HG03342 (cell line): Measurements from ENCODE around the gene PILRB.
"Not testable (repeated sequence)": the region's sequence is repeated elsewhere in the genome, so short reads cannot be mapped to it uniquely, and the experiment has no call there.

Source experiments
- ATAC-seq: cut with Tn5 transposase; IDR thresholded peaks from one replicate; pipeline ENCODE4 v1.9.1; 2021; ENCODE audit warnings: mild to moderate bottlenecking, moderate library complexity; ENCODE audit not compliant: unreplicated experiment

The PILRB gene

GRCh38 chr7:100373870-100374598 is 16.1 kb downstream of the PILRB start:
- ATAC-seq, result not testable (repeated sequence)

- ATAC-seq, result no peak
Observed at GRCh38 chr7:100374601-100375000, 16.7 kb downstream of the PILRB start.

- no peak for ATAC-seq
Observed at GRCh38 chr7:100376066-100376465, 18.1 kb downstream of the PILRB start.

GRCh38 chr7:100378114-100378755 is 20.3 kb downstream of the PILRB start:
- ATAC-seq, result no peak

GRCh38 chr7:100380196-100380595 is 22.3 kb downstream of the PILRB start:
- ATAC-seq, result no peak

- not testable (repeated sequence) for ATAC-seq
Observed at GRCh38 chr7:100381531-100382233, 23.8 kb downstream of the PILRB start.

GRCh38 chr7:100382234-100382853 is 24.4 kb downstream of the PILRB start:
- ATAC-seq, result not testable (repeated sequence)

GRCh38 chr7:100384628-100385294 is 26.8 kb downstream of the PILRB start:
- ATAC-seq, result no peak

- ATAC-seq, result no peak
Observed at GRCh38 chr7:100386940-100387339, 29.0 kb downstream of the PILRB start.

GRCh38 chr7:100387695-100388094 is 29.8 kb downstream of the PILRB start:
- no peak for ATAC-seq

GRCh38 chr7:100389437-100390088 is 31.6 kb downstream of the PILRB start:
- no peak for ATAC-seq

GRCh38 chr7:100390286-100391009 is 32.5 kb downstream of the PILRB start:
- no peak for ATAC-seq

GRCh38 chr7:100393233-100393905 is 35.5 kb downstream of the PILRB start:
- no peak for ATAC-seq

GRCh38 chr7:100394077-100394476 is 36.2 kb downstream of the PILRB start:
- no peak for ATAC-seq

GRCh38 chr7:100396421-100396982 is 38.6 kb downstream of the PILRB start:
- peak; percentile 81 for ATAC-seq

GRCh38 chr7:100397315-100398081 is 39.6 kb downstream of the PILRB start:
- ATAC-seq, result no peak

- no peak for ATAC-seq
Observed at GRCh38 chr7:100398239-100398638, 40.3 kb downstream of the PILRB start.

GRCh38 chr7:100400041-100400440 is 42.1 kb downstream of the PILRB start:
- ATAC-seq, result no peak
